Gastroesophageal sphincter (tissue), 3 donors: ENCODE results near the gene MCC.

ENCODE experiments used
- CTCF ChIP-seq, 4 experiments: fragments of 200-600 bp in 2 of 4; fragments of 450-650 bp in 2 of 4; sonication (generic) in 1 of 4; IDR thresholded peaks; one replicate each; pipeline ENCODE4 v1.5.1; 2017 to 2019; ENCODE audit warnings: antibody characterized with exemption in 4 of 4, mild to moderate bottlenecking in 2 of 4, moderate library complexity in 2 of 4
- EP300 ChIP-seq: sonication (generic); formaldehyde crosslinking; IDR thresholded peaks from one replicate; pipeline ENCODE4 v1.6.1; 2017; ENCODE audit warnings: antibody characterized with exemption, mild to moderate bottlenecking

GRCh38 chr5:113527746-113528145, 39.5 kb upstream of the MCC start:
- TF ChIP-seq EP300 (no peak), CTCF (IDR thresholded peaks at IDR 0.05) (no peak)
